Measurements from ENCODE around the gene UBA52.

GRCh38 chr19:18620311-18620710 is 48.7 kb downstream of the UBA52 start:
- TF ChIP-seq, protein P1, sequence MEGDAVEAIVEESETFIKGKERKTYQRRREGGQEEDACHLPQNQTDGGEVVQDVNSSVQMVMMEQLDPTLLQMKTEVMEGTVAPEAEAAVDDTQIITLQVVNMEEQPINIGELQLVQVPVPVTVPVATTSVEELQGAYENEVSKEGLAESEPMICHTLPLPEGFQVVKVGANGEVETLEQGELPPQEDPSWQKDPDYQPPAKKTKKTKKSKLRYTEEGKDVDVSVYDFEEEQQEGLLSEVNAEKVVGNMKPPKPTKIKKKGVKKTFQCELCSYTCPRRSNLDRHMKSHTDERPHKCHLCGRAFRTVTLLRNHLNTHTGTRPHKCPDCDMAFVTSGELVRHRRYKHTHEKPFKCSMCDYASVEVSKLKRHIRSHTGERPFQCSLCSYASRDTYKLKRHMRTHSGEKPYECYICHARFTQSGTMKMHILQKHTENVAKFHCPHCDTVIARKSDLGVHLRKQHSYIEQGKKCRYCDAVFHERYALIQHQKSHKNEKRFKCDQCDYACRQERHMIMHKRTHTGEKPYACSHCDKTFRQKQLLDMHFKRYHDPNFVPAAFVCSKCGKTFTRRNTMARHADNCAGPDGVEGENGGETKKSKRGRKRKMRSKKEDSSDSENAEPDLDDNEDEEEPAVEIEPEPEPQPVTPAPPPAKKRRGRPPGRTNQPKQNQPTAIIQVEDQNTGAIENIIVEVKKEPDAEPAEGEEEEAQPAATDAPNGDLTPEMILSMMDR (IDR thresholded peaks at IDR 0.05; ENCODE audit: low read length) = no peak
- no peak for TF ChIP-seq EZH2 (optimal IDR thresholded peaks at IDR 0.05; ENCODE audit: low read depth, low read length)
- TF ChIP-seq EZH2phosphoT487 (IDR thresholded peaks at IDR 0.05; ENCODE audit: low read length) = no peak

Data from MM.1S (cell line).